Activated T-helper 1 cell treated with anti-CD3 and anti-CD28 coated beads, Interleukin-12 subunit alpha, Interleukin-12 subunit beta, Interleukin-2, Interleukin-4 antibody, amounts not matched to agents 30 ng/mL and 10 ng/mL and 1 ng/mL, durations not matched to agents 14 hours and 24 hours and 36 hours (primary cell): ENCODE results near the gene FBXW9. TPM values are rescaled to one million over a fixed set of nuclear protein-coding genes. Genes with fewer than 3 reads are reported as not detected.
A peak's percentile ranks its signal among the peaks of the same experiment; 100 is the strongest.
"Not testable (repeated sequence)": the region's sequence is repeated elsewhere in the genome, so short reads cannot be mapped to it uniquely, and the experiment has no call there.

ENCODE experiments used
- DNase-seq: peaks from one replicate; pipeline ENCODE4 v3.0.0; 2021; ENCODE audit warnings: low spot score
- H3K27ac Mint-ChIP-seq: one replicate; pipeline ENCODE4 v1.8.0; 2021; ENCODE audit warnings: mild to moderate bottlenecking, mixed read lengths
- H3K27me3 Mint-ChIP-seq: one replicate; pipeline ENCODE4 v1.8.0; 2022; ENCODE audit warnings: mild to moderate bottlenecking, moderate library complexity, mixed read lengths; ENCODE audit not compliant: insufficient read depth
- H3K36me3 Mint-ChIP-seq: one replicate; pipeline ENCODE4 v1.8.0; 2021; ENCODE audit warnings: low read depth, mixed read lengths
- H3K4me1 Mint-ChIP-seq: one replicate; pipeline ENCODE4 v1.8.0; 2021; ENCODE audit warnings: low read depth, mixed read lengths
- H3K4me3 Mint-ChIP-seq: one replicate; pipeline ENCODE4 v1.8.0; 2021; ENCODE audit warnings: mild to moderate bottlenecking, moderate library complexity, mixed read lengths
- H3K9me3 Mint-ChIP-seq: one replicate; pipeline ENCODE4 v1.8.0; 2021; ENCODE audit warnings: mixed read lengths
- intact Hi-C: fragments of 100-400 bp; cut with micrococcal nuclease; formaldehyde crosslinking; loops from one replicate; pipeline ENCODE4 v1.15.1; 2024
- total RNA-seq: library from RNA; stranded (reverse); gene quantifications from 2 replicates; pipeline ENCODE4 v1.2.3, GENCODE V29; 2022

FBXW9 gene
- total RNA-seq, 1 donor from 2014 or later: 11.8 TPM

- H3K9me3 Mint-ChIP-seq: no peaks in the 10 kb centered on the region
- peak within 1 kb of the TSS; percentile 99 for H3K4me3 Mint-ChIP-seq
- intact Hi-C loops: loop anchor here (1.0 to 5.0 kb wide), 4 partner anchors 9 to 112 kb away; partner anchors contain the start of genes HOOK2, JUNB, ZNF490 and ZNF791
- peak within 1 kb of the TSS; percentile 98 for H3K27ac Mint-ChIP-seq
- H3K4me1 Mint-ChIP-seq: peaks cover 43% of the 10 kb centered on the region
- H3K27me3 Mint-ChIP-seq: no peaks in the 10 kb centered on the region
- peak; percentile 65 for DNase-seq
- peaks cover 37% of the 10 kb centered on the region for H3K36me3 Mint-ChIP-seq
Observed at GRCh38 chr19:12723641-12724426, 27.4 kb upstream of the FBXW9 start, which contains the start of gene TNPO2. TNPO2 (minus strand) TSS chr19:12723932; CDS start chr19:12720977, 2,955 bp downstream.

DNA sequence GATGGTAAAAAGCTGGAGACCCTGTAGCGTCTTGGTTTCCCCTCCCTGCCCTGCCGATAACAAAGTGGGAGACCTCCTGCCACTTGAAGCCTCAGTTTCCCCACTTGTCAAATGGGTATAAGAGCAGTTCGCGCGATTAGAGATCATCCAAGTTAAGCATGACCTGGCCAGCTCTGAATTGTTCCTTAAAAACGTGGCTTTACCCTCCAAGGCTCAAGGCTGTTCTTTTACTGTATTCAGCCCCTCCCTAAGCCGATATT lies 26.9 kb upstream of the FBXW9 start:
- intact Hi-C loops: loop anchor here (1.0 to 5.0 kb wide), 4 partner anchors 10 to 111 kb away; partner anchors contain the start of genes HOOK2, JUNB, ZNF490 and ZNF791
- H3K36me3 Mint-ChIP-seq: peaks cover 35% of the 10 kb centered on the region
- DNase-seq: no peak
- peak overlapping the region; percentile 99 for H3K4me3 Mint-ChIP-seq
- H3K9me3 Mint-ChIP-seq: no peaks in the 10 kb centered on the region
- H3K27me3 Mint-ChIP-seq: no peaks in the 10 kb centered on the region
- peaks cover 48% of the 10 kb centered on the region for H3K4me1 Mint-ChIP-seq
- peak overlapping the region; percentile 98 for H3K27ac Mint-ChIP-seq

DNA sequence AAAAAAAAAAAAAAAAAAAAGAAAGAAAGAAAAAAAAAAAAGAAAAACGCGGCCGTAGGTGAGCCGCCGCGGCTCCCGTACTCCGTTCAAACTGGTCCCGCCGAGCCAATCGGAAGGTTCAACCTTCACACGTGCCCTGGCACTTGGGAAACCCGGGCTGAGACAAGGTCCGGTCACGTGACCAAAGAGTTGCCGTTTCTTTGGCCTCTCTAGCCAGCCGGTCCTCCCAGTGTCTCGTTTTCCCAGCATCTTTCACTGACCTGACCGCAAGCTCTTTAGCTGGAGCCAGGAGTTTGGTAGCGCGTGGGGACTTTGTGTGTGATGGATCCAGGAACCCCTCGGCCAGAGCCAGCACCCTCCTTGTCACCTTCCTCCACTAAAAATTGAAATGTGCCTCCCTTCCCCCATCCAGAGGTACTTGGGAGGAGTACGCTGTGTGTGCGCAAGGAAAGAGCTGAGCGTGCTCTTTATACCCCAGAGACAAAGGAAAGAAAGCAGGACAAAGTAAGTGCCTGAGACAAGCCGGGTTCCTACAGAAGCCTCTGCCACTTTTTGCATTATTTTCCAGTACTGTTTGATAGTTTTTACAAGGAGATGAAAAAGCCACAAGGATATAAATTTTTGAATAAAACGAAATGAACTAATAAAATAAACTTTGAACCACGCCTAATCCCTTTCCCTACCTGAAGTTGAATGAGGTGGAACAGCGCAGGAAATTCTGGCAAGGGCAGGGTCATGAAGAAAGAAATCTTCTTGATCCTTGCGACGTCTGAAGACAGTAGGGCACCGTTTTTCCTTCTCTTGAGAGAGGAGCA lies 26.3 kb upstream of the FBXW9 start:
- peak; percentile 91 for DNase-seq
- H3K4me1 Mint-ChIP-seq: peaks cover 48% of the 10 kb centered on the region
- peaks cover 32% of the 10 kb centered on the region for H3K36me3 Mint-ChIP-seq
- H3K27ac Mint-ChIP-seq: peak overlapping the region; percentile 98
- intact Hi-C loops: loop anchor here (1.0 to 5.0 kb wide), 9 partner anchors 11 to 171 kb away; partner anchors contain the start of genes DHPS, FBXW9, GET3 and HOOK2
- no peaks in the 10 kb centered on the region for H3K9me3 Mint-ChIP-seq
- no peaks in the 10 kb centered on the region for H3K27me3 Mint-ChIP-seq
- H3K4me3 Mint-ChIP-seq: peak overlapping the region; percentile 99

- no peaks in the 10 kb centered on the region for H3K9me3 Mint-ChIP-seq
- DNase-seq: peak; percentile 33
- H3K36me3 Mint-ChIP-seq: peaks cover 30% of the 10 kb centered on the region
- peaks cover 46% of the 10 kb centered on the region for H3K4me1 Mint-ChIP-seq
- H3K27me3 Mint-ChIP-seq: no peaks in the 10 kb centered on the region
- H3K27ac Mint-ChIP-seq: peak overlapping the region; percentile 91
- intact Hi-C loops: loop anchor here (1.0 to 5.0 kb wide), 8 partner anchors 15 to 171 kb away; partner anchors contain the start of genes DHPS, FBXW9, GET3 and HOOK2
- peak overlapping the region; percentile 99 for H3K4me3 Mint-ChIP-seq
Observed at GRCh38 chr19:12721656-12722565, 25.5 kb upstream of the FBXW9 start.

- H3K9me3 Mint-ChIP-seq: no peaks in the 10 kb centered on the region
- intact Hi-C loops: loop anchor here (1.0 to 5.0 kb wide), 3 partner anchors 56 to 109 kb away; partner anchors contain the start of genes HOOK2, ZNF490 and ZNF791
- H3K27ac Mint-ChIP-seq: peak overlapping the region; percentile 91
- H3K27me3 Mint-ChIP-seq: no peaks in the 10 kb centered on the region
- DNase-seq: no peak
- peaks cover 44% of the 10 kb centered on the region for H3K4me1 Mint-ChIP-seq
- H3K4me3 Mint-ChIP-seq: peak overlapping the region; percentile 95
- peaks cover 31% of the 10 kb centered on the region for H3K36me3 Mint-ChIP-seq
Observed at GRCh38 chr19:12720851-12721655, 24.6 kb upstream of the FBXW9 start.

GRCh38 chr19:12720296-12720695 lies 23.9 kb upstream of the FBXW9 start:
- H3K4me1 Mint-ChIP-seq: peaks cover 44% of the 10 kb centered on the region
- no peaks in the 10 kb centered on the region for H3K27me3 Mint-ChIP-seq
- H3K4me3 Mint-ChIP-seq: peak overlapping the region; percentile 89
- H3K27ac Mint-ChIP-seq: peak overlapping the region; percentile 81
- no peaks in the 10 kb centered on the region for H3K9me3 Mint-ChIP-seq
- intact Hi-C loops: loop anchor here (1.0 to 5.0 kb wide), 3 partner anchors 57 to 108 kb away; partner anchors contain the start of genes HOOK2, ZNF490 and ZNF791
- peaks cover 35% of the 10 kb centered on the region for H3K36me3 Mint-ChIP-seq
- DNase-seq: no peak

- no peak overlapping the region for H3K27ac Mint-ChIP-seq
- H3K4me3 Mint-ChIP-seq: no peak overlapping the region
- no peaks in the 10 kb centered on the region for H3K27me3 Mint-ChIP-seq
- H3K36me3 Mint-ChIP-seq: peaks cover 36% of the 10 kb centered on the region
- no peak for DNase-seq
- H3K4me1 Mint-ChIP-seq: peaks cover 20% of the 10 kb centered on the region
- intact Hi-C loops: no loop called here
- no peaks in the 10 kb centered on the region for H3K9me3 Mint-ChIP-seq
Observed at GRCh38 chr19:12715929-12716328, 19.5 kb upstream of the FBXW9 start.

- no peak overlapping the region for H3K27ac Mint-ChIP-seq
Observed at GRCh38 chr19:12715102-12715501, 18.7 kb upstream of the FBXW9 start.

GRCh38 chr19:12713304-12713703 lies 16.9 kb upstream of the FBXW9 start:
- H3K27ac Mint-ChIP-seq, H3K9me3 Mint-ChIP-seq, H3K27me3 Mint-ChIP-seq, intact Hi-C loops, H3K4me3 Mint-ChIP-seq, H3K4me1 Mint-ChIP-seq, DNase-seq: not testable (repeated sequence)
- peaks cover 36% of the 10 kb centered on the region for H3K36me3 Mint-ChIP-seq

More at GRCh38 chr19:12715102-12715501, 18.7 kb upstream of the FBXW9 start:
- Mint-ChIP-seq H3K27me3 (no peaks in the 10 kb centered on the region), H3K4me3 (no peak overlapping the region), H3K9me3 (no peaks in the 10 kb centered on the region), H3K4me1 (peaks cover 13% of the 10 kb centered on the region), H3K36me3 (peaks cover 36% of the 10 kb centered on the region)
- no peak for DNase-seq
- intact Hi-C loops: no loop called here

- peaks cover 36% of the 10 kb centered on the region for H3K36me3 Mint-ChIP-seq
- H3K9me3 Mint-ChIP-seq, H3K27me3 Mint-ChIP-seq, H3K4me1 Mint-ChIP-seq, intact Hi-C loops, H3K27ac Mint-ChIP-seq, H3K4me3 Mint-ChIP-seq, DNase-seq: not testable (repeated sequence)
Observed at GRCh38 chr19:12712077-12712476, 15.6 kb upstream of the FBXW9 start.

GRCh38 chr19:12711187-12711586 lies 14.8 kb upstream of the FBXW9 start:
- no peak overlapping the region for H3K27ac Mint-ChIP-seq
- H3K4me1 Mint-ChIP-seq: no peaks in the 10 kb centered on the region
- intact Hi-C loops: no loop called here
- H3K36me3 Mint-ChIP-seq: peaks cover 34% of the 10 kb centered on the region
- no peak overlapping the region for H3K4me3 Mint-ChIP-seq
- DNase-seq: no peak
- H3K9me3 Mint-ChIP-seq: no peaks in the 10 kb centered on the region
- H3K27me3 Mint-ChIP-seq: no peaks in the 10 kb centered on the region
